Activated CD4-positive, alpha-beta T cell treated with anti-CD3 and anti-CD28 coated beads for 24 hours (primary cell): ENCODE data around the gene SSR1.
"Not testable (repeated sequence)": the region's sequence is repeated elsewhere in the genome, so short reads cannot be mapped to it uniquely, and the experiment has no call there.

Experiments used
- DNase-seq, 2 donors: peaks; one replicate each; pipeline ENCODE4 v3.0.0-alpha.2; 2020; ENCODE audit warnings: low read depth in 2 of 2

Gene SSR1

GRCh38 chr6:7317538-7317937, 4.5 kb upstream of the SSR1 start:
- DNase-seq, result no peak

- no peak for DNase-seq
These were observed 3.9 kb upstream of the SSR1 start for GRCh38 chr6:7316658-7317533.

- DNase-seq, result no peak
These were observed 3.0 kb upstream of the SSR1 start for GRCh38 chr6:7315948-7316365.

- not testable (repeated sequence) for DNase-seq
These were observed 2.3 kb upstream of the SSR1 start for GRCh38 chr6:7315087-7315947.

- DNase-seq, result no peak
These were observed 1.4 kb upstream of the SSR1 start for GRCh38 chr6:7314414-7314813.

- DNase-seq, result no peak
These were observed 636 bp upstream of the SSR1 start for GRCh38 chr6:7313505-7314165.

- no peak for DNase-seq
These were observed 933 bp downstream of the SSR1 start for GRCh38 chr6:7311917-7312615.

GRCh38 chr6:7311176-7311575, 1.8 kb downstream of the SSR1 start:
- no peak for DNase-seq

- no peak for DNase-seq
These were observed 3.9 kb downstream of the SSR1 start for GRCh38 chr6:7309050-7309449.

- no peak for DNase-seq
These were observed 5.5 kb downstream of the SSR1 start for GRCh38 chr6:7307533-7307932.

- no peak for DNase-seq
These were observed 8.2 kb downstream of the SSR1 start for GRCh38 chr6:7304821-7305220.

- no peak for DNase-seq
These were observed 11.3 kb downstream of the SSR1 start for GRCh38 chr6:7301702-7302101.

- DNase-seq, result no peak
These were observed 12.1 kb downstream of the SSR1 start for GRCh38 chr6:7300926-7301325.

- no peak for DNase-seq
These were observed 14.9 kb downstream of the SSR1 start for GRCh38 chr6:7298113-7298512.

GRCh38 chr6:7296602-7297001, 16.4 kb downstream of the SSR1 start:
- DNase-seq, result no peak

GRCh38 chr6:7295916-7296315, 17.1 kb downstream of the SSR1 start:
- DNase-seq, result no peak

GRCh38 chr6:7292596-7293255, 20.3 kb downstream of the SSR1 start:
- DNase-seq, result no peak

- no peak for DNase-seq
These were observed 22.9 kb downstream of the SSR1 start for GRCh38 chr6:7290079-7290478.

- DNase-seq, result no peak
These were observed 27.6 kb downstream of the SSR1 start for GRCh38 chr6:7285416-7285815.

- no peak for DNase-seq
These were observed 29.3 kb downstream of the SSR1 start for GRCh38 chr6:7283676-7284075.
